Kidney (tissue), 14 donors: ENCODE measurements around the gene KIF5C. TPM values are rescaled to one million over a fixed set of nuclear protein-coding genes. Genes with fewer than 3 reads are reported as not detected.

Experiments
- DNase-seq, 5 donors: peaks; one replicate each; pipeline ENCODE4 v3.0.0-alpha.2; 2013 to 2020
- FAIRE-seq: peaks from 2 replicates; lab custom pipeline; 2012; peaks lifted over from hg19 to GRCh38; lab: Jason Lieb, UNC
- H3K27ac ChIP-seq, 2 donors: one replicate each; pipeline ENCODE4 v1.7.0; 2013; ENCODE audit warnings: low read depth in 2 of 2, low read length in 2 of 2, inconsistent platforms in 1 of 2
- H3K27me3 ChIP-seq: one replicate; pipeline ENCODE4 v1.7.1; 2013; ENCODE audit warnings: low read length, inconsistent platforms; ENCODE audit not compliant: control insufficient read depth, insufficient read depth
- H3K36me3 ChIP-seq, 3 donors: one replicate each; pipeline versions ENCODE4 v1.7.0 to v1.7.1; 2013; ENCODE audit warnings: low read length in 3 of 3, control low read depth in 1 of 3, inconsistent platforms in 1 of 3; ENCODE audit not compliant: insufficient read depth in 3 of 3, control insufficient read depth in 2 of 3
- H3K4me1 ChIP-seq, 3 donors: one replicate each; pipeline versions ENCODE4 v1.7.0 to v1.7.1; 2013; ENCODE audit warnings: low read length in 3 of 3, inconsistent platforms in 1 of 3, low read depth in 1 of 3; ENCODE audit not compliant: control insufficient read depth in 2 of 3, insufficient read depth in 2 of 3
- H3K4me3 ChIP-seq, 3 donors: one replicate each; pipeline versions ENCODE4 v1.7.0 to v1.8.1; 2013; ENCODE audit warnings: low read length in 3 of 3, control low read depth in 1 of 3, inconsistent platforms in 1 of 3
- H3K9ac ChIP-seq, 3 donors: one replicate each; pipeline versions ENCODE4 v1.7.0 to v1.7.1; 2013; ENCODE audit warnings: low read length in 3 of 3, control low read depth in 1 of 3, inconsistent platforms in 1 of 3
- H3K9me3 ChIP-seq, 3 donors: one replicate each; pipeline versions ENCODE4 v1.7.0 to v1.7.1; 2013; ENCODE audit warnings: low read length in 3 of 3, control low read depth in 1 of 3, inconsistent platforms in 1 of 3; ENCODE audit not compliant: control insufficient read depth in 2 of 3, insufficient read depth in 1 of 3
- CTCF ChIP-seq: IDR thresholded peaks from 3 replicates; pipeline ENCODE4 v1.5.1; 2012; ENCODE audit warnings: mild to moderate bottlenecking, moderate library complexity, borderline replicate concordance; ENCODE audit not compliant: insufficient read depth; ENCODE audit errors: extremely low read depth
- intact Hi-C: fragments of 100-400 bp; cut with DNase I; formaldehyde crosslinking; loops from one replicate; pipeline ENCODE4 v1.11.1; 2022
- polyA plus RNA-seq: library from polyadenylated mRNA; stranded (reverse); fragments of 350-450 nt; fragmentation: Illumina TruSeq; extraction: RNeasy Lipid Tissue Mini Kit (QIAGEN cat#74804); gene quantifications from one replicate; pipeline ENCODE4 v1.2.3, GENCODE V29; 2014; ENCODE audit warnings: low read depth, low replicate concordance; ENCODE audit not compliant: insufficient read depth
- total RNA-seq: library from RNA; stranded (reverse); fragmentation: NEBNext Ultra II Directional; extraction: Animal tissue kit (Norgen Biotek cat#: 25700); gene quantifications from one replicate; pipeline ENCODE4 v1.2.1, GENCODE V29; 2021
- donor health status: control.
- donor health status: control.
- donor health status: control.
- donor health status: control.
- donor health status: control.
- donor health status: DM: yes; HTN: yes; CAD: no.
- donor health status: Normal renal cell carcinoma (clear cell type).

KIF5C gene
- total and polyA plus RNA-seq, 2 donors from 2014 or later = 1.0 to 3.6 TPM

- Histone ChIP-seq H3K4me3 (no peak overlapping the region), H3K27ac (no peak overlapping the region), H3K27me3 (no peaks in the 10 kb centered on the region), H3K36me3 (no peaks in the 10 kb centered on the region), H3K4me1 (peaks cover 0 to 2% (median 0%) of the 10 kb centered on the region in 3 donors), H3K9ac (no peak overlapping the region), H3K9me3 (no peaks in the 10 kb centered on the region)
- TF ChIP-seq CTCF = no peak
- FAIRE-seq (no peak), DNase-seq (no peak)
- intact Hi-C loops = no loop called here
These were observed 53.4 kb downstream of the KIF5C start for GRCh38 chr2:148928395-148928794.

- peaks cover 0 to 2% (median 0%) of the 10 kb centered on the region in 3 donors for H3K4me1 ChIP-seq
- no peaks in the 10 kb centered on the region for H3K27me3 ChIP-seq
- H3K27ac ChIP-seq = no peak overlapping the region
- no peak overlapping the region for H3K4me3 ChIP-seq
- H3K36me3 ChIP-seq = no peaks in the 10 kb centered on the region
- FAIRE-seq (no peak), DNase-seq (no peak)
- peaks cover 0 to 1% (median 0%) of the 10 kb centered on the region in 3 donors for H3K9me3 ChIP-seq
- no peak for TF ChIP-seq CTCF
- intact Hi-C loops = no loop called here
- H3K9ac ChIP-seq = no peak overlapping the region
These were observed 55.2 kb downstream of the KIF5C start for GRCh38 chr2:148930046-148930775.

- Histone ChIP-seq H3K4me1 (no peaks in the 10 kb centered on the region), H3K4me3 (no peak overlapping the region), H3K9ac (no peak overlapping the region), H3K27me3 (no peaks in the 10 kb centered on the region), H3K9me3 (peaks cover 0 to 1% (median 0%) of the 10 kb centered on the region in 3 donors), H3K27ac (no peak overlapping the region), H3K36me3 (no peaks in the 10 kb centered on the region)
- FAIRE-seq (no peak), DNase-seq (peak in 1 of 5 donors; percentile 32)
- TF ChIP-seq CTCF = no peak
- intact Hi-C loops = no loop called here
These were observed 57.5 kb downstream of the KIF5C start for GRCh38 chr2:148932536-148932935.

- intact Hi-C loops = no loop called here
- Histone ChIP-seq H3K9me3 (peaks cover 0 to 1% (median 0%) of the 10 kb centered on the region in 3 donors), H3K9ac (no peak overlapping the region), H3K36me3 (no peaks in the 10 kb centered on the region), H3K27me3 (no peaks in the 10 kb centered on the region), H3K4me3 (no peak overlapping the region), H3K27ac (no peak overlapping the region), H3K4me1 (no peaks in the 10 kb centered on the region)
- no peak for FAIRE-seq
- no peak for TF ChIP-seq CTCF
- no peak for DNase-seq
These were observed 58.4 kb downstream of the KIF5C start for GRCh38 chr2:148933456-148933855.
